GM20000 (cell line): ENCODE data around the gene KLHL29.

ENCODE experiments used
- DNase-seq: peaks from one replicate; pipeline ENCODE4 v3.0.0; 2012; ENCODE audit warnings: low spot score
- TF ChIP-seq, protein P1 (sequence below): IDR thresholded peaks from 2 replicates; pipeline ENCODE4 v1.5.1; 2012; ENCODE audit warnings: mild to moderate bottlenecking, control low read depth; ENCODE audit errors: extremely low read depth, missing control alignments

KLHL29 gene

GRCh38 chr2:23546913-23547312 is 161.9 kb downstream of the KLHL29 start:
- no peak for DNase-seq
- TF ChIP-seq, protein P1, sequence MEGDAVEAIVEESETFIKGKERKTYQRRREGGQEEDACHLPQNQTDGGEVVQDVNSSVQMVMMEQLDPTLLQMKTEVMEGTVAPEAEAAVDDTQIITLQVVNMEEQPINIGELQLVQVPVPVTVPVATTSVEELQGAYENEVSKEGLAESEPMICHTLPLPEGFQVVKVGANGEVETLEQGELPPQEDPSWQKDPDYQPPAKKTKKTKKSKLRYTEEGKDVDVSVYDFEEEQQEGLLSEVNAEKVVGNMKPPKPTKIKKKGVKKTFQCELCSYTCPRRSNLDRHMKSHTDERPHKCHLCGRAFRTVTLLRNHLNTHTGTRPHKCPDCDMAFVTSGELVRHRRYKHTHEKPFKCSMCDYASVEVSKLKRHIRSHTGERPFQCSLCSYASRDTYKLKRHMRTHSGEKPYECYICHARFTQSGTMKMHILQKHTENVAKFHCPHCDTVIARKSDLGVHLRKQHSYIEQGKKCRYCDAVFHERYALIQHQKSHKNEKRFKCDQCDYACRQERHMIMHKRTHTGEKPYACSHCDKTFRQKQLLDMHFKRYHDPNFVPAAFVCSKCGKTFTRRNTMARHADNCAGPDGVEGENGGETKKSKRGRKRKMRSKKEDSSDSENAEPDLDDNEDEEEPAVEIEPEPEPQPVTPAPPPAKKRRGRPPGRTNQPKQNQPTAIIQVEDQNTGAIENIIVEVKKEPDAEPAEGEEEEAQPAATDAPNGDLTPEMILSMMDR = no peak

GRCh38 chr2:23547725-23548124 is 162.7 kb downstream of the KLHL29 start:
- TF ChIP-seq, protein P1 = no peak
- no peak for DNase-seq

GRCh38 chr2:23548143-23548769 is 163.3 kb downstream of the KLHL29 start:
- DNase-seq = no peak
- TF ChIP-seq, protein P1 = no peak

DNA sequence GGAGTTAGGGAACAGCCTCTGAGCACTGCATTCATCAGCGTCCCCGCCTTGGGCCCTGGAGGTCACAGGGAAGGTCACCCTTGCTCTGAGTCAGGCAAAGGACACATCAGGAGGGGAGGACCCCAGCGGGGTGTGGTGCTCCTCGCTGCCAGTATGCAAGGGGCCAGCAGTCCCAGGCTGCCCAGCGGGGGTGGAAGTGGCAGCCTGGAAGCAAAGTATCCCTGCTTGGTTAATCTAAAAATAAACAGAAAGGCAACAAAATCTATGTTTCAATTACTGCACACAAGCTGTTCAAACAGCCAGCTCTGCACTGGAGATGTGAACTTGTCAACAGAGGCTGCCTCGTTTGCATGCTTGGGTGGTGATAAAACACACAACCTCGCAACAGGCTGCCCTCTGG is 164.1 kb downstream of the KLHL29 start:
- TF ChIP-seq, protein P1 = no peak
- no peak for DNase-seq

DNA sequence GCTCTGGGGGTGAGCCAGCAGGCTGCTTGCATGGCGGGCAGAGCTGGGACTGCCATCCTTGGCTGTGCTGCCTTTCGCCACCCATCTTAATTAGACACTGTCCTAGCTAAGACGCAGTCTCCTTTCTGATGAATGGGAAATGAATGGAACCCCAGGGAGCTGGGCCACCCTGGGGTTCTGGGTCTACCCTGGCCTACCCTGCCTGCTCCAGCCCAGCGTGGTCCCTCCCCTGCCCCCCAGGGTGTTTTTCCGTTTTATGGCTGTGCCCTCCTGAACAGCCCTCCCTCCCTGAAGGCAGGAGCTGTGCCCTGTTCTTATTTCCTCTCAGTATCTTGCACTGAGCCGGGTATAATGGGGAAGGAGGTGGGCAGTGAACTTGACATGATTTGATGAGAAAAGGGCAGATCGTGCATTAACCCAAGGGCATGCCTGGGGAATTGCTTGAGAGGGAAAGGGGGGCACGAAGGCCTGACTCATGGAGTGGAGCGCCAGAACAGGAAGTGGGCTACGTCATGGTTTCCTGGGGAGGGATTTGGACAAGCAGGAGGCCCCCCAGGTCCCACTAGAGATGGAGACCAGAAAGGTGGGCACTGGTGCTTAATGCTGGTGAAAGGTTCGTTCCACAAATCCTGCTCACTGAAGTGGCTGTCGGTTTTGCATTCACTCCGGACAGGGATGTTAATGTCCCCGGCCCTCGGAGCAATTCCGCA is 165.0 kb downstream of the KLHL29 start:
- no peak for DNase-seq
- TF ChIP-seq, protein P1 = no peak

GRCh38 chr2:23550553-23550952 is 165.6 kb downstream of the KLHL29 start:
- TF ChIP-seq, protein P1 = no peak
- DNase-seq = no peak

GRCh38 chr2:23551875-23552274 is 166.9 kb downstream of the KLHL29 start:
- DNase-seq = no peak
- TF ChIP-seq, protein P1 = no peak
